NCI-H446 (cell line): ENCODE data around the gene GIPR.
"Not testable (repeated sequence)": the region's sequence is repeated elsewhere in the genome, so short reads cannot be mapped to it uniquely, and the experiment has no call there.

ENCODE experiments used
- DNase-seq, 2 experiments: peaks; one replicate each; lab custom pipeline; 2025; lab: John Stamatoyannopoulos, UW

The GIPR gene, protein sequence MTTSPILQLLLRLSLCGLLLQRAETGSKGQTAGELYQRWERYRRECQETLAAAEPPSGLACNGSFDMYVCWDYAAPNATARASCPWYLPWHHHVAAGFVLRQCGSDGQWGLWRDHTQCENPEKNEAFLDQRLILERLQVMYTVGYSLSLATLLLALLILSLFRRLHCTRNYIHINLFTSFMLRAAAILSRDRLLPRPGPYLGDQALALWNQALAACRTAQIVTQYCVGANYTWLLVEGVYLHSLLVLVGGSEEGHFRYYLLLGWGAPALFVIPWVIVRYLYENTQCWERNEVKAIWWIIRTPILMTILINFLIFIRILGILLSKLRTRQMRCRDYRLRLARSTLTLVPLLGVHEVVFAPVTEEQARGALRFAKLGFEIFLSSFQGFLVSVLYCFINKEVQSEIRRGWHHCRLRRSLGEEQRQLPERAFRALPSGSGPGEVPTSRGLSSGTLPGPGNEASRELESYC

GRCh38 chr19:45667620-45668341 lies at the start of gene GIPR:
Gene GIPR (plus strand): TSS chr19:45668221. CDS start chr19:45669521, 1,300 bp downstream.
- DNase-seq: no peak

- no peak for DNase-seq
Measured at GRCh38 chr19:45621389-45621788, 46.6 kb upstream of the GIPR start.

DNA sequence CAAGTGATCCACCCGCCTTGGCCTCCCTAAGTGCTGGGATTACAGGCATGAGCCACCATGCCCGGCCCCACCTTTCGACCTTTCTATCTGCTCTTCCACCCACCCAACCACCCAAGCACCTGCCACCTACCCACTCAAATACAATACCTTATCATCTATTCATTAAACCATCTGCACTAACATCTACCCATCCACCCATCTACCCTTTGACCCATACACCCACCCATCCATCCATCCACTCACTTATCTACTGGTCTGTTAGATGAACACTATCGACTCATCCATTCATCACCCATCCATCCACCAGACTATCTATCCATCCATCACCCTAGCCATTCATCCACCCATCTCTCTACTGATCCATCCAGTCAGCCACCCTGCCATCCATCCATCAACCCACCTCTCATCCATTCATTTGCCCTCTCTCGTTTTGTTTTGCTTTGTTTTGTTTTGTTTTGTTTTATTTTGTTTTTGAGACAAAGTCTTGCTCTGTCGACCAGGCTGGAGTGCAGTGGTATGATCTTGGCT lies 46.0 kb upstream of the GIPR start:
- DNase-seq: no peak

- DNase-seq: no peak
Measured at GRCh38 chr19:45623984-45624383, 44.0 kb upstream of the GIPR start.

DNA sequence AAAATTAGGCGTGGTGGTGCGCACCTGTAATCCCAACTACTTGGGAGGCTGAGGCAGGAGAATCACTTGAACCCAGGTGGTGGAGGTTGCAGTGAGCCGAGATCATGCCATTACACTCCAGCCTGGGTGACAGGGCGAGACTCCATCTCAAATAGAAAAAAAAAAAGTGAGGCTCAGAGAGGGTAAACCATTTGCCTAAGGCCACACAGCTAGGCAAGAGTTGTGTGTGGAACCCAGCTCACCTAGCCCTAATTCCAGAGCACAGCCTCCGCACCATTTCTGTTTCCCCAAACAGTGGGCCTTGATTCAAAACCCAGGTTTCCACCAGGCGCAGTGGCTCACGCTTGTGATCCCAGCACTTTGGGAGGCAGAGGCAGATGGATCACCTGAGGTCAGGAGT lies 39.8 kb upstream of the GIPR start:
- not testable (repeated sequence) for DNase-seq

GRCh38 chr19:45629704-45630103 lies 38.3 kb upstream of the GIPR start:
- no peak for DNase-seq

GRCh38 chr19:45630463-45630862 lies 37.6 kb upstream of the GIPR start:
- DNase-seq: no peak

DNA sequence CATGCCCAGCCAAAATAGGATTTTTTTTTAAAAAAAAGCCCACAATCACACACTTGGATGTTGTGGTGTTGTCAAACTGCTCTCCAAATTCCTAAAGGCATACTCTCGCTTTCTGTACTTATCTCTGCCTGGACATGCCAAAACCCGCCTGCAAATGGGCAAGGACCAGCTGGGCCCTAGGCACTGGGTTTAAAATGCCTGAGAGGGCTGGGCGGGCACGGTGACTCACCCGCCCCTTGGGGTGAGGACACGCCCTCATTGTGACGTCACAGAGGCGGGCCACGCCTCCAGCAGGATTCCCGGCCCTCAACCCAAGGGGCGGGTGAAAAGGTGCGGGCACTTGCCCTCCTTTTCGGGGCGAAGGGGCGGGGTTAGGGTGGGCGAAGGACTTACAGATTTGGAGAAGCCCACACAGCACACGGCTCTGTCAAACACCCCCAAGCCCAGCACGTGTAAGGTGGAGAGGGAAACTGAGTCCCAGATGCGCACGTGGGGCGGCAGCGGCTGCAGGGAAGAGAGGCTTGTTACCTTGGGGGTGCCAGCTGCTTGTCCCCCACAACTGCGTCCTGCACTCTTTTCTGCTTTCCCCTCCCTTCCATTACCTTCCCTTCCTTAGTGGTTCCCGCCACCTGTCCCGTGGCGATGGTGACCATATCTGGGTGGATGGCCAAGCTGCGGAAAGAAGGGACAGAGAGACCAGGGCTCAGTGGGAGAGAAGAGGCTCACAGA lies 35.4 kb upstream of the GIPR start:
- peak; percentile 34 to 84 for DNase-seq

GRCh38 chr19:45636275-45636674 lies 31.7 kb upstream of the GIPR start:
- DNase-seq: no peak

- no peak for DNase-seq
Measured at GRCh38 chr19:45636902-45637301, 31.1 kb upstream of the GIPR start.

- no peak for DNase-seq
Measured at GRCh38 chr19:45637890-45638667, 29.9 kb upstream of the GIPR start.

GRCh38 chr19:45638930-45639729 lies 28.9 kb upstream of the GIPR start, which contains the start of gene EML2:
Gene EML2 (minus strand): TSS chr19:45639397. CDS start chr19:45639376, 21 bp downstream.
- DNase-seq: peak; percentile 27 to 68

- no peak for DNase-seq
Measured at GRCh38 chr19:45640849-45641273, 27.2 kb upstream of the GIPR start.

GRCh38 chr19:45641274-45642105 lies 26.5 kb upstream of the GIPR start:
- DNase-seq: no peak

DNA sequence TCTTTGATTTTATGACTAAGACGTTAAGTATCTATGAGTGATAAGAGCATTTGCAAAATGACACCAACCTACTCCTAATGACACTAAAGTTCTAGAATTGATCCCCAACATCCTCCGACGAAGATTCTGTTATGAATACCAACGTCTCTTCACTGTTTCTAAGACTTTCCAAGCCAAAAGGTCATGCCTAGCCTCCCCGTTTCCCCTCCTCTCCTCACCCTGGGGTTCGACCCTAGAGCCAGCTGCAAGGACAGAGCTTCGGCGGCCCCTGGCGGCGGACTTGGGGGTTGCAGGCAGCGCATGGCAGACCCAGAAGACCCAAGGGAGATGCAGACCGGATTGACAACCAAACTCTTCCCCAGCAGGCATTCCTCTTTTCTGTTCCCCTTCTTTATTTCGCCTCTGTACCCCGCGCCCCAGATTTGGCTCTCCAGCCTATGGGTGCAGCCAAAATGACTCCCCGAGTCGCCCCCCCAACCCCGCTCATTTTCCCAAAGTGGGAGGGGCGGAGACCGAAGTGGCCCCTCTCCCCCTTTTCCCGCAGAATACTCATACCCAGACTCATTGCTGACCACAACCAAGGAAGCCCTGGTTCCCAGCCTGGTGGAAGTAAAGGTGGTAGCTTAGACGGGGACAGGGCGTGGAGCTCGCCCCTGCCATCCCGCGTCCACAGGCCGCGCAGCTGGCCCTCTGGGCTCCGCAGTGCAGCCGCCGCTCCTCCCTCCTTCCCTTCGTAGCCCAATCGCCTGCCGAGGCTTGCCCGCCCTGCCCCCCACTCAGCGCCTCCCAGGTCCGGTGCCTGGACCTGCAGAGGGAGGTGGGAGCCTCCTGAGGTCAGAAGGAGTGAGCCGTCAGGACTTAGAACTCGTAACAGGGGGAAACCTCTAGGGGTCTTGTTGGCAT lies 24.7 kb upstream of the GIPR start:
- peak; percentile 62 to 88 for DNase-seq

DNA sequence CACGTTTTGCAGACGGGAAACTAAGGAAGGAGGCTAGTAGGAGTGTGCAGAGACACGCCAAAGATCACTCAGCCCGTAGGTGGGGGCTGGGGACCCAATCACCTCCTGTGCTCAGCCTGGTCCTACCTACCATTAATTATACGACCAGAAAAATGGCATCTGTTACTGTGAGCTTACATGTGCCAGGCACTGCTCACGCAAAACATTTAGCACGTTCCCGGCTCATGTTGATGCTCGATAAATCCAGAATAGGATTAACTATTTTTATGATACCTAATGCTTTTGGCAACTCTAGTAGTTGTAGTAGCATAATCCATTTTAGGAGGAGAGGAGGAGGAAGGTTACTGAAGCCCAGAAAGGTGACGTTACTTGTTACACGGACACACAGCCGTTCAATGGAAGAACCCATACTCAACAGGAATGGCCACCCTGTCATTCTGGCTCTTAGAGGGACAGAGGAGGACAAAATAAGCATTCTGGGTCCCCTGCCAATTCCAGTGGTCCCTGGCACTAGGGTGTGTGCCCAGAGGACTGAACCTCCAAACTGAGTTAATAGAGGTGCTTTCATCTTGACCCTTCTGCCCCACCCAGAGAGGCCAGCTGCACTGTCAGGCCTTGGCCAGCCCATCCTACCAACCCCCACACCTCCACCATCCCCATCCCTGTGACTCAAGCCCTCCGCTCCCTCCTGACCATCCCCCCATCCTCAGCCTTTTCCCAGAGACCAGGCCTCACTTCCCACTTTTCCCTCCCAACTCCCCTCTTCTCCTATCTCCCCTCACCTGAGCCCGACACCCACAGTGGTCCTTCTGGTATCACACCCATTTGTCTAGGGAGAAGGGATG lies 23.9 kb upstream of the GIPR start:
- no peak for DNase-seq

- DNase-seq: no peak
Measured at GRCh38 chr19:45645068-45645630, 22.9 kb upstream of the GIPR start.
